NCI-H510A (cell line): Measurements from ENCODE around the gene GPC6.
"Not testable (repeated sequence)": the region's sequence is repeated elsewhere in the genome, so short reads cannot be mapped to it uniquely, and the experiment has no call there.

Experiments used
- DNase-seq: peaks from one replicate; lab custom pipeline; 2025; lab: John Stamatoyannopoulos, UW

The GPC6 gene

GRCh38 chr13:94302847-94303565 is 1076.4 kb downstream of the GPC6 start:
- DNase-seq = not testable (repeated sequence)

GRCh38 chr13:94303644-94304174 is 1077.1 kb downstream of the GPC6 start:
- DNase-seq = no peak

- no peak for DNase-seq
Observed at GRCh38 chr13:94305033-94305432, 1078.4 kb downstream of the GPC6 start.

GRCh38 chr13:94305463-94305862 is 1078.9 kb downstream of the GPC6 start:
- DNase-seq = no peak

GRCh38 chr13:94305934-94306333 is 1079.3 kb downstream of the GPC6 start:
- DNase-seq = no peak

- DNase-seq = no peak
Observed at GRCh38 chr13:94308832-94309231, 1082.2 kb downstream of the GPC6 start.

- no peak for DNase-seq
Observed at GRCh38 chr13:94309576-94309975, 1083.0 kb downstream of the GPC6 start.

GRCh38 chr13:94309997-94310855 is 1083.6 kb downstream of the GPC6 start:
- DNase-seq = no peak

- DNase-seq = no peak
Observed at GRCh38 chr13:94311893-94312292, 1085.3 kb downstream of the GPC6 start.

- no peak for DNase-seq
Observed at GRCh38 chr13:94312511-94313216, 1086.1 kb downstream of the GPC6 start.

- DNase-seq = no peak
Observed at GRCh38 chr13:94313321-94313910, 1086.8 kb downstream of the GPC6 start.

- DNase-seq = no peak
Observed at GRCh38 chr13:94313926-94314325, 1087.3 kb downstream of the GPC6 start.

GRCh38 chr13:94315188-94315587 is 1088.6 kb downstream of the GPC6 start:
- no peak for DNase-seq

GRCh38 chr13:94317063-94317491 is 1090.5 kb downstream of the GPC6 start:
- DNase-seq = no peak

- no peak for DNase-seq
Observed at GRCh38 chr13:94318418-94318817, 1091.8 kb downstream of the GPC6 start.

GRCh38 chr13:94319501-94319900 is 1092.9 kb downstream of the GPC6 start:
- no peak for DNase-seq

GRCh38 chr13:94322925-94323763 is 1096.5 kb downstream of the GPC6 start:
- no peak for DNase-seq

- DNase-seq = no peak
Observed at GRCh38 chr13:94323764-94324758, 1097.5 kb downstream of the GPC6 start.

- DNase-seq = no peak
Observed at GRCh38 chr13:94324767-94325540, 1098.3 kb downstream of the GPC6 start.
